Keratinocyte (primary cell): ENCODE data around the gene MUC2. TPM values are rescaled to one million over a fixed set of nuclear protein-coding genes. Genes with fewer than 3 reads are reported as not detected.

Experiments used
- DNase-seq: peaks from one replicate; pipeline ENCODE4 v3.0.0-alpha.2; 2011; ENCODE audit warnings: low read depth, missing footprints, low spot score
- FAIRE-seq: peaks from 2 replicates; lab custom pipeline; 2011; peaks lifted over from hg19 to GRCh38; lab: Jason Lieb, UNC
- H2AFZ ChIP-seq: 2 replicates; pipeline ENCODE4 v1.6.0; 2012; ENCODE audit warnings: low read length, control low read depth, inconsistent platforms; ENCODE audit not compliant: control insufficient read depth
- H3K27ac ChIP-seq: 2 replicates; pipeline ENCODE4 v1.5.1; 2011; ENCODE audit warnings: low read length; ENCODE audit not compliant: control insufficient read depth, insufficient read depth
- H3K27me3 ChIP-seq: 3 replicates; pipeline ENCODE4 v1.6.0; 2011; ENCODE audit warnings: low read length; ENCODE audit not compliant: control insufficient read depth, insufficient read depth; ENCODE audit errors: extremely low read depth
- H3K36me3 ChIP-seq, 2 experiments: 2 replicates in 1 of 2; 3 replicates in 1 of 2; pipeline ENCODE4 v1.5.1; 2011; ENCODE audit warnings: low read length in 2 of 2, mild to moderate bottlenecking in 1 of 2; ENCODE audit not compliant: control insufficient read depth in 2 of 2, insufficient read depth in 2 of 2; ENCODE audit errors: extremely low read depth in 1 of 2
- H3K4me1 ChIP-seq: 3 replicates; pipeline ENCODE4 v1.5.1; 2011; ENCODE audit warnings: low read length; ENCODE audit not compliant: control insufficient read depth, insufficient read depth; ENCODE audit errors: extremely low read depth
- H3K4me2 ChIP-seq: 3 replicates; pipeline ENCODE4 v1.6.0; 2011; ENCODE audit warnings: low read depth, low read length; ENCODE audit not compliant: control insufficient read depth, insufficient read depth; ENCODE audit errors: extremely low read depth
- H3K4me3 ChIP-seq, 3 experiments: fragments of 200-600 bp in 1 of 3; sonication (generic) in 1 of 3; 2 replicates in 2 of 3; 3 replicates in 1 of 3; pipeline ENCODE4 v1.5.1; 2011 to 2016; ENCODE audit warnings: low read length in 3 of 3, mild to moderate bottlenecking in 3 of 3, control low read depth in 2 of 3, inconsistent platforms in 1 of 3, low read depth in 1 of 3, mixed read lengths in 1 of 3, mixed run types in 1 of 3, moderate library complexity in 1 of 3; ENCODE audit not compliant: control insufficient read depth in 2 of 3, insufficient read depth in 2 of 3; ENCODE audit errors: extremely low read depth in 1 of 3
- H3K79me2 ChIP-seq: 2 replicates; pipeline ENCODE4 v1.6.0; 2012; ENCODE audit warnings: low read length; ENCODE audit not compliant: control insufficient read depth, insufficient read depth
- H3K9ac ChIP-seq: 3 replicates; pipeline ENCODE4 v1.6.0; 2011; ENCODE audit warnings: low read length; ENCODE audit not compliant: control insufficient read depth, insufficient read depth; ENCODE audit errors: extremely low read depth
- H3K9me1 ChIP-seq: 3 replicates; pipeline ENCODE4 v1.6.0; 2011; ENCODE audit warnings: low read length; ENCODE audit not compliant: control insufficient read depth, insufficient read depth; ENCODE audit errors: extremely low read depth
- H3K9me3 ChIP-seq: 2 replicates; pipeline ENCODE4 v1.5.1; 2012; ENCODE audit warnings: low read depth, low read length; ENCODE audit not compliant: control insufficient read depth
- H4K20me1 ChIP-seq: 3 replicates; pipeline ENCODE4 v1.6.0; 2011; ENCODE audit warnings: low read length; ENCODE audit not compliant: control insufficient read depth, insufficient read depth; ENCODE audit errors: extremely low read depth
- EZH2 ChIP-seq: IDR thresholded peaks from one replicate; pipeline ENCODE4 v1.6.1; 2012; ENCODE audit warnings: inconsistent platforms, mild to moderate bottlenecking, low read length, moderate library complexity
- dilution Hi-C: fragments of 300-500 bp; cut with MboI; formaldehyde crosslinking; loops from one replicate; pipeline ENCODE4 v1.7.0; 2020; ENCODE audit warnings: low sequenced_read_pairs; ENCODE audit not compliant: extremely low pct_ligation_motif_present
- polyA plus RNA-seq, 5 experiments: library from polyadenylated mRNA; depleted of rRNA in 3 of 5; stranded (reverse) in 3 of 5; stranded (forward) in 1 of 5; unstranded in 1 of 5; fragments of >200 nt; gene quantifications; 1 replicate in 1 of 5; 2 replicates in 3 of 5; 3 replicates in 1 of 5; pipeline versions ENCODE4 v1.2.1 to v1.2.3, GENCODE V29; 2011 to 2012; ENCODE audit warnings: missing spikeins in 2 of 5, low read depth in 1 of 5, low replicate concordance in 1 of 5
- TF ChIP-seq, protein P1 (sequence below), 3 experiments: IDR thresholded peaks in 1 of 3; conservative IDR thresholded peaks in 1 of 3; optimal IDR thresholded peaks in 1 of 3; 2 replicates in 2 of 3; 3 replicates in 1 of 3; pipeline versions ENCODE3 to v1.5.1; 2011; ENCODE audit warnings: low read length in 3 of 3, mild to moderate bottlenecking in 3 of 3, moderate library complexity in 2 of 3, control low read depth in 1 of 3, inconsistent platforms in 1 of 3; ENCODE audit not compliant: insufficient read depth in 2 of 3; ENCODE audit errors: extremely low read depth in 1 of 3

Gene MUC2
- polyA plus RNA-seq, 1 donor (not counting 4 experiments of a cell fraction or from before 2014, with no cell fraction given): not detected

GRCh38 chr11:1088927-1089737 is 14.5 kb downstream of the MUC2 start:
- Histone ChIP-seq H3K4me3 (no peak overlapping the region), H3K27ac (no peak overlapping the region), H3K27me3 (no peaks in the 10 kb centered on the region), H3K4me2 (no peak overlapping the region), H3K9me3 (peaks cover 10% of the 10 kb centered on the region), H2AFZ (no peak overlapping the region), H3K9ac (no peak overlapping the region), H4K20me1 (no peaks in the 10 kb centered on the region), H3K36me3 (no peaks in the 10 kb centered on the region), H3K79me2 (no peaks in the 10 kb centered on the region), H3K9me1 (no peaks in the 10 kb centered on the region), H3K4me1 (no peaks in the 10 kb centered on the region)
- TF ChIP-seq EZH2: no peak
- TF ChIP-seq, protein P1, sequence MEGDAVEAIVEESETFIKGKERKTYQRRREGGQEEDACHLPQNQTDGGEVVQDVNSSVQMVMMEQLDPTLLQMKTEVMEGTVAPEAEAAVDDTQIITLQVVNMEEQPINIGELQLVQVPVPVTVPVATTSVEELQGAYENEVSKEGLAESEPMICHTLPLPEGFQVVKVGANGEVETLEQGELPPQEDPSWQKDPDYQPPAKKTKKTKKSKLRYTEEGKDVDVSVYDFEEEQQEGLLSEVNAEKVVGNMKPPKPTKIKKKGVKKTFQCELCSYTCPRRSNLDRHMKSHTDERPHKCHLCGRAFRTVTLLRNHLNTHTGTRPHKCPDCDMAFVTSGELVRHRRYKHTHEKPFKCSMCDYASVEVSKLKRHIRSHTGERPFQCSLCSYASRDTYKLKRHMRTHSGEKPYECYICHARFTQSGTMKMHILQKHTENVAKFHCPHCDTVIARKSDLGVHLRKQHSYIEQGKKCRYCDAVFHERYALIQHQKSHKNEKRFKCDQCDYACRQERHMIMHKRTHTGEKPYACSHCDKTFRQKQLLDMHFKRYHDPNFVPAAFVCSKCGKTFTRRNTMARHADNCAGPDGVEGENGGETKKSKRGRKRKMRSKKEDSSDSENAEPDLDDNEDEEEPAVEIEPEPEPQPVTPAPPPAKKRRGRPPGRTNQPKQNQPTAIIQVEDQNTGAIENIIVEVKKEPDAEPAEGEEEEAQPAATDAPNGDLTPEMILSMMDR (optimal IDR thresholded peaks at IDR 0.05 in 1 of 3, IDR thresholded peaks at IDR 0.05 in 1 of 3, conservative IDR thresholded peaks at IDR 0.05 in 1 of 3; ENCODE audit: extremely low read depth in 1 of 3, insufficient read depth in 2 of 3, low read length in 3 of 3): no peak
- dilution Hi-C loops: no loop called here
- DNase-seq (no peak), FAIRE-seq (no peak)

- Histone ChIP-seq H3K4me1 (no peaks in the 10 kb centered on the region), H4K20me1 (no peaks in the 10 kb centered on the region), H3K9ac (no peak overlapping the region), H3K27ac (no peak overlapping the region), H3K79me2 (no peaks in the 10 kb centered on the region), H2AFZ (no peak overlapping the region), H3K36me3 (no peaks in the 10 kb centered on the region), H3K9me3 (peaks cover 10% of the 10 kb centered on the region), H3K27me3 (no peaks in the 10 kb centered on the region), H3K4me2 (no peak overlapping the region), H3K9me1 (no peaks in the 10 kb centered on the region), H3K4me3 (no peak overlapping the region)
- no peak for FAIRE-seq
- TF ChIP-seq, protein P1 (optimal IDR thresholded peaks at IDR 0.05 in 1 of 3, IDR thresholded peaks at IDR 0.05 in 1 of 3, conservative IDR thresholded peaks at IDR 0.05 in 1 of 3; ENCODE audit: extremely low read depth in 1 of 3, insufficient read depth in 2 of 3, low read length in 3 of 3): no peak
- no peak for TF ChIP-seq EZH2
- DNase-seq: no peak
- dilution Hi-C loops: no loop called here
These were observed 15.3 kb downstream of the MUC2 start for GRCh38 chr11:1089738-1090599.
